GM10248 (cell line): Measurements from ENCODE around the gene LGR4.

Experiments
- CTCF ChIA-PET: fragments of 300-600 bp; sonication (Branson Sonifier 250); formaldehyde crosslinking; extraction: SDS; loops from one replicate; lab custom pipeline; 2021; ENCODE audit warnings: antibody characterized with exemption; lab: Yijun Ruan, JAX
- POLR2A ChIA-PET: fragments of 350-650 bp; sonication (Branson Sonifier 250); formaldehyde crosslinking; extraction: SDS; loops from one replicate; lab custom pipeline; 2020; ENCODE audit warnings: antibody characterized with exemption; lab: Yijun Ruan, JAX
- DNase-seq: peaks from one replicate; pipeline ENCODE4 v3.0.0; 2012; ENCODE audit errors: extremely low spot score
- CTCF ChIP-seq: IDR thresholded peaks from 2 replicates; pipeline ENCODE4 v1.5.1; 2012; ENCODE audit warnings: mild to moderate bottlenecking, low read depth; ENCODE audit errors: extremely low read depth, missing control alignments, control extremely low read depth

LGR4 gene

GRCh38 chr11:27397624-27398399, 74.8 kb downstream of the LGR4 start:
- TF ChIP-seq CTCF = no peak
- POLR2A ChIA-PET = no interaction called here
- CTCF ChIA-PET = interaction anchor here (1.3 to 1.4 kb wide), 2 partner anchors 9 to 23 kb away, joined by 3 to 4 read pairs; no protein-coding TSS in a partner anchor
- no peak for DNase-seq

GRCh38 chr11:27396259-27396839, 76.2 kb downstream of the LGR4 start:
- CTCF ChIA-PET = interaction anchor here (1.4 kb wide), 1 partner anchor 25 kb away, joined by 3 read pairs; no protein-coding TSS in a partner anchor

GRCh38 chr11:27395556-27396258, 76.9 kb downstream of the LGR4 start:
- ChIA-PET CTCF (interaction anchor here (0.9 to 1.2 kb wide), 2 partner anchors 17 to 99 kb away, joined by 3 to 4 read pairs; no protein-coding TSS in a partner anchor), POLR2A (no interaction called here)
- TF ChIP-seq CTCF = no peak
- DNase-seq = no peak

More at GRCh38 chr11:27396259-27396839, 76.2 kb downstream of the LGR4 start:
- no peak for DNase-seq
- TF ChIP-seq CTCF = no peak
- POLR2A ChIA-PET = no interaction called here

- no peak for TF ChIP-seq CTCF
- CTCF ChIA-PET = interaction anchor here (0.9 to 1.4 kb wide), 3 partner anchors 10 to 99 kb away, joined by 3 to 4 read pairs (median 4); no protein-coding TSS in a partner anchor
- POLR2A ChIA-PET = no interaction called here
- no peak for DNase-seq
These were observed 77.8 kb downstream of the LGR4 start for GRCh38 chr11:27394781-27395228.

- no peak for DNase-seq
- ChIA-PET POLR2A (no interaction called here), CTCF (interaction anchor here (0.7 to 2.7 kb wide), 3 partner anchors 11 to 93 kb away, joined by 3 to 8 read pairs (median 5); no protein-coding TSS in a partner anchor)
- TF ChIP-seq CTCF = no peak
These were observed 80.1 kb downstream of the LGR4 start for GRCh38 chr11:27392278-27393114.
